Ecto neural progenitor cell (in vitro differentiated cells): ENCODE measurements around the gene LRRK1.

ENCODE experiments used
- DNase-seq: peaks from one replicate; pipeline ENCODE4 v3.0.0-alpha.2; 2018; ENCODE audit warnings: low spot score

LRRK1 gene

GRCh38 chr15:101004986-101005747, 86.0 kb downstream of the LRRK1 start:
- DNase-seq = peak; percentile 20

GRCh38 chr15:101006931-101007691, 88.0 kb downstream of the LRRK1 start:
- DNase-seq = peak; percentile 81

GRCh38 chr15:101008158-101009139, 89.3 kb downstream of the LRRK1 start:
- peak; percentile 91 for DNase-seq

- DNase-seq = peak; percentile 27
These were observed 90.0 kb downstream of the LRRK1 start for GRCh38 chr15:101009176-101009575.

GRCh38 chr15:101010781-101011180, 91.6 kb downstream of the LRRK1 start:
- DNase-seq = peak; percentile 25

GRCh38 chr15:101012326-101013200, 93.4 kb downstream of the LRRK1 start:
- peak; percentile 47 for DNase-seq

- no peak for DNase-seq
These were observed 94.0 kb downstream of the LRRK1 start for GRCh38 chr15:101013201-101013550.

GRCh38 chr15:101013769-101014675, 94.9 kb downstream of the LRRK1 start:
- peak; percentile 47 for DNase-seq

- DNase-seq = peak; percentile 84
These were observed 96.0 kb downstream of the LRRK1 start for GRCh38 chr15:101014921-101015841.

GRCh38 chr15:101016581-101016980, 97.4 kb downstream of the LRRK1 start:
- DNase-seq = peak; percentile 41

- DNase-seq = peak; percentile 56
These were observed 98.1 kb downstream of the LRRK1 start for GRCh38 chr15:101017093-101017754.

GRCh38 chr15:101018016-101018415, 98.9 kb downstream of the LRRK1 start:
- DNase-seq = no peak

GRCh38 chr15:101018450-101018849, 99.3 kb downstream of the LRRK1 start:
- no peak for DNase-seq

- DNase-seq = peak; percentile 41
These were observed 100.3 kb downstream of the LRRK1 start for GRCh38 chr15:101019366-101019896.

GRCh38 chr15:101020451-101020850, 101.3 kb downstream of the LRRK1 start:
- DNase-seq = no peak

GRCh38 chr15:101020945-101021344, 101.8 kb downstream of the LRRK1 start:
- peak; percentile 36 for DNase-seq

GRCh38 chr15:101022306-101022705, 103.1 kb downstream of the LRRK1 start:
- peak; percentile 25 for DNase-seq

- peak; percentile 25 for DNase-seq
These were observed 103.7 kb downstream of the LRRK1 start for GRCh38 chr15:101022876-101023275.
